ENCODE data around the gene RARRES1. TPM values are rescaled to one million over a fixed set of nuclear protein-coding genes. Genes with fewer than 3 reads are reported as not detected.

RARRES1 gene
- total RNA-seq, 3 donors from 2014 or later, result 3.5 to 568 (median 403) TPM

Other genes with a start within 250 kb of the RARRES1 start
- gene MLF1, start 161.3 kb downstream of the RARRES1 start, total RNA-seq, result 10 to 100 TPM in 1 of 3 donors, 1 to 10 TPM in 2; 8.8 to 10.2 (median 9.6) TPM
- gene GFM1, start 87.9 kb downstream of the RARRES1 start, total RNA-seq, result 10 to 100 TPM; 44.6 to 63.5 (median 46.4) TPM
- 10 to 100 TPM; 12.0 to 55.5 (median 40.3) TPM for gene LXN, start 59.8 kb downstream of the RARRES1 start, total RNA-seq
- 100 to 1,000 TPM in 2 of 3 donors, 10 to 100 TPM in 1; 76.7 to 134 (median 125) TPM for gene MFSD1, start 69.6 kb upstream of the RARRES1 start, total RNA-seq

Data from breast epithelium (tissue), 3 donors.